Suprapubic skin (tissue), 4 donors: ENCODE data around the gene F7. TPM values are rescaled to one million over a fixed set of nuclear protein-coding genes. Genes with fewer than 3 reads are reported as not detected.

ENCODE experiments used
- DNase-seq, 2 donors: peaks; one replicate each; pipeline ENCODE4 v3.0.0-alpha.2; 2019; ENCODE audit warnings: low spot score in 2 of 2
- H3K27ac ChIP-seq: fragments of 200-600 bp; sonication (generic); one replicate; pipeline ENCODE4 v1.5.1; 2019
- H3K27me3 ChIP-seq: fragments of 200-600 bp; sonication (generic); one replicate; pipeline ENCODE4 v1.5.1; 2019
- H3K36me3 ChIP-seq: fragments of 200-600 bp; sonication (generic); one replicate; pipeline ENCODE4 v1.5.1; 2019
- H3K4me1 ChIP-seq: fragments of 200-600 bp; sonication (generic); one replicate; pipeline ENCODE4 v1.5.1; 2019
- H3K4me3 ChIP-seq: fragments of 200-600 bp; sonication (generic); one replicate; pipeline ENCODE4 v1.5.1; 2019; ENCODE audit warnings: mild to moderate bottlenecking
- H3K9me3 ChIP-seq: fragments of 200-600 bp; sonication (generic); one replicate; pipeline ENCODE4 v1.5.1; 2019
- EP300 ChIP-seq: sonication (generic); formaldehyde crosslinking; IDR thresholded peaks from one replicate; pipeline ENCODE4 v1.6.1; 2017; ENCODE audit warnings: antibody characterized with exemption
- POLR2A ChIP-seq, 2 donors: fragments of 450-650 bp; IDR thresholded peaks; one replicate each; pipeline ENCODE4 v1.6.1; 2017; ENCODE audit warnings: antibody characterized with exemption in 2 of 2, mild to moderate bottlenecking in 2 of 2, moderate library complexity in 2 of 2
- POLR2AphosphoS5 ChIP-seq, 3 donors: sonication (generic); formaldehyde crosslinking; IDR thresholded peaks; one replicate each; pipeline ENCODE4 v1.6.1; 2017; ENCODE audit warnings: antibody characterized with exemption in 3 of 3
- WGBS: methylation state at CpG from one replicate; pipeline ENCODE4 v1.1.5; 2018; 5-methylcytosine and 5-hydroxymethylcytosine counted together
- total RNA-seq, 4 donors: library from RNA; depleted of rRNA; stranded (reverse); fragments of >200 nt; gene quantifications; one replicate each; pipeline ENCODE4 v1.1.0, GENCODE V29; 2016
- TF ChIP-seq, protein P1 (sequence below), 2 donors: fragments of 200-600 bp in 1 of 2; fragments of 450-650 bp in 1 of 2; sonication (generic) in 1 of 2; IDR thresholded peaks; one replicate each; pipeline ENCODE4 v1.5.1; 2016 to 2019; ENCODE audit warnings: antibody characterized with exemption in 2 of 2, mild to moderate bottlenecking in 1 of 2, moderate library complexity in 1 of 2

Gene F7
- total RNA-seq, 4 donors from 2014 or later = not detected

DNA sequence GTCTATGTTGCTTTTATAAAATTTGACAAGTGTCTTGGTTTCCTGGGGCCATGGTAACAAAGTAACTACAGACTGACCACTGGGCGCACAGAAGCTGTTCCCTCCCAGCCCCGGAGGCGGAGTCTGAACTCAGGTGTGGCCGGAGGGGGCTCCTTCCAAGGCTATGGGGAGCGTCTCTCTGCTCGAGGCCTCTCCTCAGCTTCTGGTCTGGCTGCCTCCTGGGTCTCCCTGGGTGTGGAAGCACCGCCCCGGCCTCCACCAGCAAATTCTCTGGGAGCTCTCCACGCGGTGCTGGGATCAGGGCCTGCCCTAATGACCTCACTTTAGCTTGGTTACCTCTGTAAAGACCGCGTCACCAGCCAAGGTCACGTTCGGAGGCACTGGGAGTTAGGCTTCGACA lies 45.7 kb upstream of the F7 start:
- Histone ChIP-seq H3K27me3 (no peaks in the 10 kb centered on the region), H3K36me3 (peaks cover 21% of the 10 kb centered on the region), H3K27ac (no peak overlapping the region), H3K4me3 (no peak overlapping the region), H3K4me1 (no peaks in the 10 kb centered on the region), H3K9me3 (no peaks in the 10 kb centered on the region)
- WGBS = 86% methylated on average over 10 of the region's 15 CpGs
- peak in 1 of 2 donors; percentile 41 for DNase-seq
- TF ChIP-seq, protein P1, sequence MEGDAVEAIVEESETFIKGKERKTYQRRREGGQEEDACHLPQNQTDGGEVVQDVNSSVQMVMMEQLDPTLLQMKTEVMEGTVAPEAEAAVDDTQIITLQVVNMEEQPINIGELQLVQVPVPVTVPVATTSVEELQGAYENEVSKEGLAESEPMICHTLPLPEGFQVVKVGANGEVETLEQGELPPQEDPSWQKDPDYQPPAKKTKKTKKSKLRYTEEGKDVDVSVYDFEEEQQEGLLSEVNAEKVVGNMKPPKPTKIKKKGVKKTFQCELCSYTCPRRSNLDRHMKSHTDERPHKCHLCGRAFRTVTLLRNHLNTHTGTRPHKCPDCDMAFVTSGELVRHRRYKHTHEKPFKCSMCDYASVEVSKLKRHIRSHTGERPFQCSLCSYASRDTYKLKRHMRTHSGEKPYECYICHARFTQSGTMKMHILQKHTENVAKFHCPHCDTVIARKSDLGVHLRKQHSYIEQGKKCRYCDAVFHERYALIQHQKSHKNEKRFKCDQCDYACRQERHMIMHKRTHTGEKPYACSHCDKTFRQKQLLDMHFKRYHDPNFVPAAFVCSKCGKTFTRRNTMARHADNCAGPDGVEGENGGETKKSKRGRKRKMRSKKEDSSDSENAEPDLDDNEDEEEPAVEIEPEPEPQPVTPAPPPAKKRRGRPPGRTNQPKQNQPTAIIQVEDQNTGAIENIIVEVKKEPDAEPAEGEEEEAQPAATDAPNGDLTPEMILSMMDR (IDR thresholded peaks at IDR 0.05) = no peak
- no peak for TF ChIP-seq POLR2A (IDR thresholded peaks at IDR 0.05)
- no peak for TF ChIP-seq EP300
- no peak for TF ChIP-seq POLR2AphosphoS5 (IDR thresholded peaks at IDR 0.05)

DNA sequence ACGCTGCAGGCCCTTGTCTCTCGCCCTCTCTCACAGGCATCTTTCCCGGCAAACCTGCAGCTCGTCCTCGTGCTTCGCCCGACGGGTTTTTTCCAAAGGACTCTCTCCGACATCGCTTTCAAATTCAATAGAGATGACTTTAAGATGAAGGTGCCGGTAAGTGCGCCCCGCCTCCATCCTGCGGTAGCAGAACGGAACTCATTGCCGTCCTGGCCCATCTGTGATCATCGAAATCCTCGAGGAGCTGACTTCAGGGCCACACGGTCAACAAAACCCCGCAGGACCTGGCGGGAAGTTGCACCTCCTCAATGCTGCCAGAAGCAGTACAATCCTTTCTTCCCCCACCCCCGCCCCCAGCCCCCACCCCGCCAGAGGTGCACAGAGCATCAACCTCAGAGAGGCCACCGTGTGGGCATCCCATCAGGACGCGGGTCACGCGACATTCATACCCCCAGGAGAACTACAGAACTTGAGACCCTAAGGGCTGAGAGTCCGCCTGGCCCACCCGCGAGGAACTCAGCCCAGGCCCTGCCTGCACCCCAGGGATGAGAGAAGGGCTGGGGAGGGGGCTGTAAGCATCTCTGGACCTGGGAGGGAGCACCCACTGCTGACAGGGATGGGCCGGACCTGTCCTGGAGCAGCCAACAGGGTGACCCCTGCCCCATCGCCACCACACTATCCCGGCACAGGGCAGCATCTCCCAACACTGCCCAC lies 44.9 kb upstream of the F7 start:
- TF ChIP-seq, protein P1 (IDR thresholded peaks at IDR 0.05) = no peak
- no peak for TF ChIP-seq EP300
- TF ChIP-seq POLR2A (IDR thresholded peaks at IDR 0.05) = no peak
- TF ChIP-seq POLR2AphosphoS5 (IDR thresholded peaks at IDR 0.05) = no peak
- peak; percentile 55 to 64 for DNase-seq

DNA sequence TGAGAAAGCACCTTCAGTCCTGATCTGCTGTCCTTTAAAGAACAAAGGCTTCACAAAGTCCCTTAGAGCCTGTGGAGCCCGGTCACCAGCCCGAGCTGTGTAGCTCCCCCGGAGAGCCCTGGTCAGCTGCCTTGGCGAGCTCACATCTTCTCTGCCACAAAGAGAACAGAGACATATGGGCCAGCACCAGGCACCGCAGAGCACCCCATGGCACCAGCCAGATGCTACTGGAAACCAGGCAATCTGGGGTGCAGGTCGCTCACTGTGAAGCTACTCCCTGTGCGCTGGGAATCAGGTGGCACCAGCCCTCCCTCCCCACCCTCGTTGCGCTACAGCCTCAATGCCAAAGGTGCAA lies 44.3 kb upstream of the F7 start:
- peak; percentile 51 to 69 for DNase-seq

More for the DNA sequence above, 44.9 kb upstream of the F7 start:
- 88% methylated on average over 19 of the region's 34 CpGs for whole genome bisulfite sequencing
- peaks cover 29% of the 10 kb centered on the region for H3K36me3 ChIP-seq
- no peaks in the 10 kb centered on the region for H3K9me3 ChIP-seq
- no peak overlapping the region for H3K27ac ChIP-seq
- no peak overlapping the region for H3K4me3 ChIP-seq
- no peaks in the 10 kb centered on the region for H3K27me3 ChIP-seq
- H3K4me1 ChIP-seq = no peaks in the 10 kb centered on the region

DNA sequence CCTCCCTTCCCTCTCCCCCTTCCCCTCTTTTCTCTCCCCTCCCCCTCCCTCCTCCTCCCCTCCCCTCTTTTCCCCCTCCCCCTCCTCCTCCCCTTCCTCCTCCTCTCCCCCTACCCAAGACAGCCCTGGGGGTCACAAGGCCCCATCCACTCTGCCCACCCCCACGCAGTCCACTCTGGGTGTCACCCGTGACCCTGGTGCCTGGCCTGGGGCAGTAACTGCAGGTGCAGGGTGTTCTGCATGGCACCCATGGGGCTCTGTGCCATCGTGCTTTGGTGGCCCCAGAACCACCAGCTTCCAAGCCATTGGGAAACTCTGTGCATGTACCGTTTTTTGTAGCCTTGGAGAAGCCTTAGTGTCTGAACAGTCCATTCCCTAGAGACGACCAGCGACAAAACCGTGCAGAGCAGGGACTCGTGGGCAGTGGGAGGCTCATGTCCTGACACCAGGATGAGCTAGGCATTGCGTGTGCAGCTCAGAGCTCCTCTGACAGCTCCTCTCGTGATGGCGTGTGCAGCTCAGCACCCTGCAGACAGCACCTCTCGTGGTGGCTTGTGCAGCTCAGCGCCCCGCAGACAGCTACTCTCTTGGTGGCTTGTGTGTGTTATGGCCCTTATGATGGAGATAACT lies 43.7 kb upstream of the F7 start:
- TF ChIP-seq EP300 = no peak
- TF ChIP-seq POLR2AphosphoS5 (IDR thresholded peaks at IDR 0.05) = no peak
- TF ChIP-seq POLR2A (IDR thresholded peaks at IDR 0.05) = no peak
- TF ChIP-seq, protein P1 (IDR thresholded peaks at IDR 0.05) = no peak
- no peak overlapping the region for H3K4me3 ChIP-seq
- no peak overlapping the region for H3K27ac ChIP-seq
- no peaks in the 10 kb centered on the region for H3K9me3 ChIP-seq
- H3K4me1 ChIP-seq = no peaks in the 10 kb centered on the region
- peaks cover 36% of the 10 kb centered on the region for H3K36me3 ChIP-seq
- peak; percentile 40 to 58 for DNase-seq
- H3K27me3 ChIP-seq = no peaks in the 10 kb centered on the region
- 78% methylated on average over 10 of the region's 14 CpGs for WGBS

More for the DNA sequence above, 44.3 kb upstream of the F7 start:
- Histone ChIP-seq H3K4me3 (no peak overlapping the region), H3K9me3 (no peaks in the 10 kb centered on the region), H3K27me3 (no peaks in the 10 kb centered on the region), H3K36me3 (peaks cover 34% of the 10 kb centered on the region), H3K4me1 (no peaks in the 10 kb centered on the region), H3K27ac (no peak overlapping the region)
- no peak for TF ChIP-seq POLR2AphosphoS5 (IDR thresholded peaks at IDR 0.05)
- TF ChIP-seq EP300 = no peak
- TF ChIP-seq, protein P1 (IDR thresholded peaks at IDR 0.05) = no peak
- 91% methylated on average over 5 of the region's 9 CpGs for WGBS

DNA sequence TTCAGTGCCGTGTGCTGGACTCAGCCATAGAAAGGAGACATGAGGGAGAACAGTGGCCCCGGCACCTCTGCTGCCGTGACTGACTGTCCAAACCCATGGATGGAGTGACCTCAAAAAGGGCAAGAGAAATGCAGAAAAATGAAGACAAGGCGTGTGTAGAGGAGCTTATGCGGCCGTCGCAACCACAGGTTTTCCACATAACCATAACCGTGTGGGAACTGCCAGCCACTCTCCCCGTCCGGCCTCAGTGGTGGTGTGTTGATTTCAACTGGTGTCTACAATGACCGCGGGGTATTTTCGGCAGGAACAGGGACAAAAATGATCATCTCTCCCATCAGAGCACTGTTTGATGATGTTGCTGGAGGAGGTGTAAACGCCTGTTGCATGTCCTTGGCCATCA lies 42.9 kb upstream of the F7 start:
- no peak overlapping the region for H3K27ac ChIP-seq
- H3K9me3 ChIP-seq = no peaks in the 10 kb centered on the region
- H3K27me3 ChIP-seq = no peaks in the 10 kb centered on the region
- H3K4me1 ChIP-seq = no peaks in the 10 kb centered on the region
- 93% methylated on average over 13 of the region's 14 CpGs for WGBS
- H3K4me3 ChIP-seq = no peak overlapping the region
- H3K36me3 ChIP-seq = peaks cover 36% of the 10 kb centered on the region
- no peak for TF ChIP-seq POLR2AphosphoS5 (IDR thresholded peaks at IDR 0.05)
- TF ChIP-seq POLR2A (IDR thresholded peaks at IDR 0.05) = no peak
- no peak for TF ChIP-seq EP300
- TF ChIP-seq, protein P1 (IDR thresholded peaks at IDR 0.05) = no peak
- DNase-seq = peak; percentile 36 to 43
